ENCODE data around the gene RAMACL.
A peak's percentile ranks its signal among the peaks of the same experiment; 100 is the strongest.

RAMACL gene

GRCh38 chr6:166610069-166610468 is 23.6 kb upstream of the RAMACL start:
- TF ChIP-seq CTCF (IDR thresholded peaks at IDR 0.05; ENCODE audit: low read depth, low read length) = no peak
- no peak for DNase-seq (ENCODE audit: extremely low read depth, low read depth)

- no peak for TF ChIP-seq CTCF (IDR thresholded peaks at IDR 0.05; ENCODE audit: low read depth, low read length)
- peak; percentile 67 for DNase-seq (ENCODE audit: extremely low read depth, low read depth)
These were observed 22.3 kb upstream of the RAMACL start for GRCh38 chr6:166608774-166609173.

GRCh38 chr6:166605752-166606151 is 19.3 kb upstream of the RAMACL start:
- no peak for TF ChIP-seq CTCF (IDR thresholded peaks at IDR 0.05; ENCODE audit: low read depth, low read length)
- no peak for DNase-seq (ENCODE audit: extremely low read depth, low read depth)

DNA sequence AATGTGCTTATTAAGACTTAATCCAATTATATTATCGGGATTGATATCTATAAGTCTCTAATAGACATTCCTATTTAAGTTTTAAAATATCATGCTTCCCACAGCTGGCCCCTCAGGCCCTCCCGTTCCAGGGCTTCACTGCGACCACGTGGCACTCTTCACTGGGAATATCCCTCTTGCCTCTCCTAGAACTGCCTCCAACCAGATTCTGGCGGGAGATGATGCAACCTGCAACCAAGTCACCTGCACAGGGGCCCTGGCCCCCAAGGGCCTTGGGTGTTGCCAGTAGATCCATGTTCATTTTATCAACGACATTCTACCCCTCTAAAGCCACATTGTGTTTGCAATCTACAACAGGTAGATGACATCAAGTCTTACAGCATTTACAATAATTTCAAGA is 18.4 kb upstream of the RAMACL start:
- TF ChIP-seq CTCF (IDR thresholded peaks at IDR 0.05; ENCODE audit: low read depth, low read length) = no peak
- no peak for DNase-seq (ENCODE audit: extremely low read depth, low read depth)

GRCh38 chr6:166604328-166604727 is 17.9 kb upstream of the RAMACL start:
- DNase-seq (ENCODE audit: extremely low read depth, low read depth) = no peak
- TF ChIP-seq CTCF (IDR thresholded peaks at IDR 0.05; ENCODE audit: low read depth, low read length) = no peak

- DNase-seq (ENCODE audit: extremely low read depth, low read depth) = no peak
- TF ChIP-seq CTCF (IDR thresholded peaks at IDR 0.05; ENCODE audit: low read depth, low read length) = no peak
These were observed 16.7 kb upstream of the RAMACL start for GRCh38 chr6:166603043-166603690.

GRCh38 chr6:166601956-166602355 is 15.5 kb upstream of the RAMACL start:
- no peak for TF ChIP-seq CTCF (IDR thresholded peaks at IDR 0.05; ENCODE audit: low read depth, low read length)

More at GRCh38 chr6:166601956-166602355, 15.5 kb upstream of the RAMACL start:
- DNase-seq (ENCODE audit: extremely low read depth, low read depth) = no peak

Measured in AG09319 (cell line).